Gastroesophageal sphincter (tissue), 3 donors: ENCODE results near the gene EIF4A3.

Experiments
- EP300 ChIP-seq: sonication (generic); formaldehyde crosslinking; IDR thresholded peaks from one replicate; pipeline ENCODE4 v1.6.1; 2017; ENCODE audit warnings: antibody characterized with exemption, mild to moderate bottlenecking
- POLR2A ChIP-seq, 2 donors: fragments of 450-650 bp; IDR thresholded peaks; one replicate each; pipeline ENCODE4 v1.6.1; 2017; ENCODE audit warnings: antibody characterized with exemption in 2 of 2, mild to moderate bottlenecking in 2 of 2, moderate library complexity in 1 of 2
- POLR2AphosphoS5 ChIP-seq: sonication (generic); formaldehyde crosslinking; IDR thresholded peaks from one replicate; pipeline ENCODE4 v1.6.1; 2017; ENCODE audit warnings: antibody characterized with exemption
- TF ChIP-seq, protein P1 (sequence below), 4 experiments: fragments of 200-600 bp in 2 of 4; fragments of 450-650 bp in 2 of 4; sonication (generic) in 1 of 4; IDR thresholded peaks; one replicate each; pipeline ENCODE4 v1.5.1; 2017 to 2019; ENCODE audit warnings: antibody characterized with exemption in 4 of 4, mild to moderate bottlenecking in 2 of 4, moderate library complexity in 2 of 4

DNA sequence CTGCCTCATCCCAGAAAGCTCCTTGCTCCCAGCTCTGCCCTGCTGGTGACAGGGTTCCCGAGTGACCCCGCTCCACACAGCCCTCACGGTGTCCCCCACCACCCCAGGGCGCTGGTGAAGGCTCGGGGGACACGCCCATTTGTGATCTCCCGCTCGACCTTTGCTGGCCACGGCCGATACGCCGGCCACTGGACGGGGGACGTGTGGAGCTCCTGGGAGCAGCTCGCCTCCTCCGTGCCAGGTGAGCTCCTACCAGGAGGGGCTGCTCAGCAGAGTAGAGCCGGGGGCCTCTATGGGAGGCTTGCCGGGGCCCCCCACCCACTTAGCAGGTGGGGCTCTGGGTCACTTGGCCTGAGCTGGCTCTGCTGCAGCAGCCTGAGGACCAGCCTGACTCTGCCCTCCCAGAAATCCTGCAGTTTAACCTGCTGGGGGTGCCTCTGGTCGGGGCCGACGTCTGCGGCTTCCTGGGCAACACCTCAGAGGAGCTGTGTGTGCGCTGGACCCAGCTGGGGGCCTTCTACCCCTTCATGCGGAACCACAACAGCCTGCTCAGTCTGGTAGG, 34.4 kb downstream of the EIF4A3 start:
- TF ChIP-seq POLR2A (IDR thresholded peaks at IDR 0.05) (no peak), EP300 (no peak), POLR2AphosphoS5 (no peak)
- TF ChIP-seq, protein P1, sequence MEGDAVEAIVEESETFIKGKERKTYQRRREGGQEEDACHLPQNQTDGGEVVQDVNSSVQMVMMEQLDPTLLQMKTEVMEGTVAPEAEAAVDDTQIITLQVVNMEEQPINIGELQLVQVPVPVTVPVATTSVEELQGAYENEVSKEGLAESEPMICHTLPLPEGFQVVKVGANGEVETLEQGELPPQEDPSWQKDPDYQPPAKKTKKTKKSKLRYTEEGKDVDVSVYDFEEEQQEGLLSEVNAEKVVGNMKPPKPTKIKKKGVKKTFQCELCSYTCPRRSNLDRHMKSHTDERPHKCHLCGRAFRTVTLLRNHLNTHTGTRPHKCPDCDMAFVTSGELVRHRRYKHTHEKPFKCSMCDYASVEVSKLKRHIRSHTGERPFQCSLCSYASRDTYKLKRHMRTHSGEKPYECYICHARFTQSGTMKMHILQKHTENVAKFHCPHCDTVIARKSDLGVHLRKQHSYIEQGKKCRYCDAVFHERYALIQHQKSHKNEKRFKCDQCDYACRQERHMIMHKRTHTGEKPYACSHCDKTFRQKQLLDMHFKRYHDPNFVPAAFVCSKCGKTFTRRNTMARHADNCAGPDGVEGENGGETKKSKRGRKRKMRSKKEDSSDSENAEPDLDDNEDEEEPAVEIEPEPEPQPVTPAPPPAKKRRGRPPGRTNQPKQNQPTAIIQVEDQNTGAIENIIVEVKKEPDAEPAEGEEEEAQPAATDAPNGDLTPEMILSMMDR (IDR thresholded peaks at IDR 0.05) = no peak
